PFSK-1 (cell line): Measurements from ENCODE around the gene GON4L.

ENCODE experiments used
- POLR2AphosphoS5 ChIP-seq: IDR thresholded peaks from 2 replicates; pipeline ENCODE4 v1.6.1; 2012; ENCODE audit warnings: low read depth, mild to moderate bottlenecking, control low read depth, low read length, moderate library complexity
- REST ChIP-seq, 2 experiments: IDR thresholded peaks; 2 replicates each; pipeline versions ENCODE4 v1.6.1 to v1.8.0; 2011 to 2012; ENCODE audit warnings: low read depth in 2 of 2, low read length in 2 of 2, control low read depth in 1 of 2, inconsistent platforms in 1 of 2, mild to moderate bottlenecking in 1 of 2, moderate library complexity in 1 of 2; ENCODE audit not compliant: insufficient read depth in 1 of 2
- SIN3A ChIP-seq: IDR thresholded peaks from 2 replicates; pipeline ENCODE4 v1.6.1; 2012; ENCODE audit warnings: mild to moderate bottlenecking, low read length, moderate library complexity, borderline replicate concordance; ENCODE audit not compliant: insufficient read depth
- TAF1 ChIP-seq: IDR thresholded peaks from 2 replicates; pipeline ENCODE4 v1.6.1; 2012; ENCODE audit warnings: low read length, control low read depth, borderline replicate concordance; ENCODE audit not compliant: insufficient read depth

GRCh38 chr1:155777582-155777981 lies 79.4 kb downstream of the GON4L start:
- TF ChIP-seq POLR2AphosphoS5 (no peak), REST (IDR thresholded peaks at IDR 0.05; ENCODE audit: insufficient read depth in 1 of 2, low read depth in 2 of 2, low read length in 2 of 2) (no peak), TAF1 (no peak), SIN3A (no peak)
